Epithelial cell of proximal tubule (primary cell): ENCODE data around the gene CACNA2D2. TPM values are rescaled to one million over a fixed set of nuclear protein-coding genes. Genes with fewer than 3 reads are reported as not detected.

Source experiments
- DNase-seq: peaks from one replicate; pipeline ENCODE4 v3.0.0-alpha.2; 2011; ENCODE audit warnings: low read depth
- H3K4me3 ChIP-seq: 2 replicates; pipeline ENCODE4 v1.5.1; 2011; ENCODE audit warnings: low read depth, mild to moderate bottlenecking, low read length
- CTCF ChIP-seq: conservative IDR thresholded peaks from 2 replicates; pipeline ENCODE4 v1.5.1; 2012; ENCODE audit warnings: low read depth, mild to moderate bottlenecking, low read length
- total RNA-seq: library from RNA; depleted of rRNA; stranded (reverse); fragments of >200 nt; gene quantifications from 2 replicates; pipeline ENCODE4 v1.2.3, GENCODE V29; 2015

CACNA2D2 gene
- total RNA-seq, 1 donor from 2014 or later: not detected

- DNase-seq: no peak
- TF ChIP-seq CTCF: no peak
These were observed 60.4 kb downstream of the CACNA2D2 start for GRCh38 chr3:50442945-50443579.

GRCh38 chr3:50441424-50442217 is 61.8 kb downstream of the CACNA2D2 start:
- H3K4me3 ChIP-seq: no peak overlapping the region
- DNase-seq: no peak
- no peak for TF ChIP-seq CTCF

More at GRCh38 chr3:50442945-50443579, 60.4 kb downstream of the CACNA2D2 start:
- no peak overlapping the region for H3K4me3 ChIP-seq

- peak; percentile 87 for TF ChIP-seq CTCF
- no peak for DNase-seq
- no peak overlapping the region for H3K4me3 ChIP-seq
These were observed 67.2 kb downstream of the CACNA2D2 start for GRCh38 chr3:50436114-50436674.

GRCh38 chr3:50435371-50436113 is 67.9 kb downstream of the CACNA2D2 start:
- H3K4me3 ChIP-seq: no peak overlapping the region
- no peak for DNase-seq
- no peak for TF ChIP-seq CTCF

DNA sequence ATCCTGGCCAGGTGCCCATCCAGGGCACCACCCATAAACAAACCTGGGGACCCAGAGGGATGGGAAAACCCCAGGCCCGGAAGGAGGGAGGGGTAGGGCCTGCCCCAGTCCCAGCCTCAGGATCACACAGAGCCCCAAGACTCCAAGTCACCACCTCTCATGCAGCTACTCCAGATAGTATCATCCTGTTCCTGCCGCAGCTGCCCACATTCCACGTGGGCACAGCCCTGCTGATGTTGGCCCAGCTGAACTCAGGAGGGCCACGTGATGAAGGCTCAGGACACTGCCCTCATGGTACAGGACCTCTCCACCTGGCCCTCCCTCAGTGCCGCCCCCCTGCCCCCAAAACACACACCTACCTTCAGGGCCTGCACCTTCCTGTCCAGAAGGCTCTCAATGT is 69.5 kb downstream of the CACNA2D2 start:
- no peak for DNase-seq
- H3K4me3 ChIP-seq: no peak overlapping the region
- TF ChIP-seq CTCF: no peak

GRCh38 chr3:50430950-50431435 is 72.4 kb downstream of the CACNA2D2 start:
- TF ChIP-seq CTCF: no peak
- no peak overlapping the region for H3K4me3 ChIP-seq
- no peak for DNase-seq
